ENCODE measurements around the gene AGXT2. TPM values are rescaled to one million over a fixed set of nuclear protein-coding genes. Genes with fewer than 3 reads are reported as not detected.

AGXT2 gene
- total RNA-seq, 1 donor from 2014 or later: not detected

GRCh38 chr5:35046774-35047173, 975 bp downstream of the AGXT2 start:
- H3K4me1 Mint-ChIP-seq (ENCODE audit: low read depth): no peaks in the 10 kb centered on the region
- H3K4me3 Mint-ChIP-seq (ENCODE audit: unreplicated experiment): no peak overlapping the region
- H3K9me3 Mint-ChIP-seq (ENCODE audit: low read depth): peaks cover 8% of the 10 kb centered on the region
- H3K27me3 Mint-ChIP-seq (ENCODE audit: low read depth): peaks cover 13% of the 10 kb centered on the region
- H3K27ac Mint-ChIP-seq (ENCODE audit: unreplicated experiment): no peak overlapping the region
- peaks cover 2% of the 10 kb centered on the region for H3K36me3 Mint-ChIP-seq (ENCODE audit: low read depth)
- TF ChIP-seq, protein P1, sequence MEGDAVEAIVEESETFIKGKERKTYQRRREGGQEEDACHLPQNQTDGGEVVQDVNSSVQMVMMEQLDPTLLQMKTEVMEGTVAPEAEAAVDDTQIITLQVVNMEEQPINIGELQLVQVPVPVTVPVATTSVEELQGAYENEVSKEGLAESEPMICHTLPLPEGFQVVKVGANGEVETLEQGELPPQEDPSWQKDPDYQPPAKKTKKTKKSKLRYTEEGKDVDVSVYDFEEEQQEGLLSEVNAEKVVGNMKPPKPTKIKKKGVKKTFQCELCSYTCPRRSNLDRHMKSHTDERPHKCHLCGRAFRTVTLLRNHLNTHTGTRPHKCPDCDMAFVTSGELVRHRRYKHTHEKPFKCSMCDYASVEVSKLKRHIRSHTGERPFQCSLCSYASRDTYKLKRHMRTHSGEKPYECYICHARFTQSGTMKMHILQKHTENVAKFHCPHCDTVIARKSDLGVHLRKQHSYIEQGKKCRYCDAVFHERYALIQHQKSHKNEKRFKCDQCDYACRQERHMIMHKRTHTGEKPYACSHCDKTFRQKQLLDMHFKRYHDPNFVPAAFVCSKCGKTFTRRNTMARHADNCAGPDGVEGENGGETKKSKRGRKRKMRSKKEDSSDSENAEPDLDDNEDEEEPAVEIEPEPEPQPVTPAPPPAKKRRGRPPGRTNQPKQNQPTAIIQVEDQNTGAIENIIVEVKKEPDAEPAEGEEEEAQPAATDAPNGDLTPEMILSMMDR (IDR thresholded peaks at IDR 0.05): no peak
- no peak for DNase-seq (ENCODE audit: low spot score)

DNA sequence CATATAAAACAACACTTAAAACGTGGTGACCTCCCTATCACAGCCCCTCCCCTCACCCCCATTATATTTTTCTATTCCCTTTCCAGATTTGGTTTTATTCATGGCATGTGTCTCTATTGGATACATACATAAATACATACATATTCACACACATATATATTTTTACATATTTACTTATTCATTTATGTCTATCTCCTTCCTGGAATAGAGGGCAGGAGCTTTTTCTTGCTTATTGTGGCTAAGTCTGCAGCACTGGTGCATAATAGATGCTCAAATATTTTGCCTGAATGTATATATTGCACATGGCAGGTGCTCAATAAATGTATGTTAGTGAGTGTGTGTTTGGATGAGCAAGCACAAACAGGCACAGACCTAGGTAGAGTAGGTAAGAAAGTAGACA, 2.5 kb downstream of the AGXT2 start:
- Mint-ChIP-seq H3K4me3 (ENCODE audit: unreplicated experiment) (no peak overlapping the region), H3K4me1 (ENCODE audit: low read depth) (no peaks in the 10 kb centered on the region), H3K27me3 (ENCODE audit: low read depth) (peaks cover 16% of the 10 kb centered on the region), H3K27ac (ENCODE audit: unreplicated experiment) (no peak overlapping the region), H3K9me3 (ENCODE audit: low read depth) (no peaks in the 10 kb centered on the region), H3K36me3 (ENCODE audit: low read depth) (peaks cover 2% of the 10 kb centered on the region)
- no peak for DNase-seq (ENCODE audit: low spot score)
- TF ChIP-seq, protein P1 (IDR thresholded peaks at IDR 0.05): no peak

DNA sequence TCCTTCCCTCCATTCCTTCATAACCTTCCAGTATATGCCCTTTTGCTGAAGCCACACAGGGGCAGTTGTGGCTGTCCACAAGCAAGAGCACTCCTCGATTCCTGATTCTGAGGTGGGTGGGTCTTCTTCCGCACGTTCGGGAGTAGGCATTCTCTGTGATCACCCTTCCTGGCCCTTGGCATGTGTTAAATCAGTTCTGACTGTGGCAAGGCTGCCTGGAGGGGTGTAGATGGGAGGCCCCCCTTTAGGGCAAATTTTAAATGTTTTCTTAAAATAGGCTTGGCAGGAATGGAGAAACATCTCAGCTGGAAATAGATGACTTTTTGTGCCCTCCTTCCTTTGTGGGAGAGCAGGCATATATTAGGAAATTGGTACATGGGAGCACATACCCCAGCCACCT, 3.1 kb downstream of the AGXT2 start:
- H3K9me3 Mint-ChIP-seq (ENCODE audit: low read depth): no peaks in the 10 kb centered on the region
- H3K4me1 Mint-ChIP-seq (ENCODE audit: low read depth): no peaks in the 10 kb centered on the region
- H3K27ac Mint-ChIP-seq (ENCODE audit: unreplicated experiment): no peak overlapping the region
- H3K27me3 Mint-ChIP-seq (ENCODE audit: low read depth): peaks cover 19% of the 10 kb centered on the region
- peaks cover 2% of the 10 kb centered on the region for H3K36me3 Mint-ChIP-seq (ENCODE audit: low read depth)
- DNase-seq (ENCODE audit: low spot score): no peak
- TF ChIP-seq, protein P1 (IDR thresholded peaks at IDR 0.05): no peak
- no peak overlapping the region for H3K4me3 Mint-ChIP-seq (ENCODE audit: unreplicated experiment)

GRCh38 chr5:35042781-35043180, 5.0 kb downstream of the AGXT2 start:
- no peak overlapping the region for H3K27ac Mint-ChIP-seq (ENCODE audit: unreplicated experiment)
- DNase-seq (ENCODE audit: low spot score): no peak
- TF ChIP-seq, protein P1 (IDR thresholded peaks at IDR 0.05): no peak
- H3K9me3 Mint-ChIP-seq (ENCODE audit: low read depth): no peaks in the 10 kb centered on the region
- peaks cover 2% of the 10 kb centered on the region for H3K36me3 Mint-ChIP-seq (ENCODE audit: low read depth)
- peaks cover 27% of the 10 kb centered on the region for H3K27me3 Mint-ChIP-seq (ENCODE audit: low read depth)
- H3K4me3 Mint-ChIP-seq (ENCODE audit: unreplicated experiment): no peak overlapping the region
- H3K4me1 Mint-ChIP-seq (ENCODE audit: low read depth): peaks cover 2% of the 10 kb centered on the region

DNA sequence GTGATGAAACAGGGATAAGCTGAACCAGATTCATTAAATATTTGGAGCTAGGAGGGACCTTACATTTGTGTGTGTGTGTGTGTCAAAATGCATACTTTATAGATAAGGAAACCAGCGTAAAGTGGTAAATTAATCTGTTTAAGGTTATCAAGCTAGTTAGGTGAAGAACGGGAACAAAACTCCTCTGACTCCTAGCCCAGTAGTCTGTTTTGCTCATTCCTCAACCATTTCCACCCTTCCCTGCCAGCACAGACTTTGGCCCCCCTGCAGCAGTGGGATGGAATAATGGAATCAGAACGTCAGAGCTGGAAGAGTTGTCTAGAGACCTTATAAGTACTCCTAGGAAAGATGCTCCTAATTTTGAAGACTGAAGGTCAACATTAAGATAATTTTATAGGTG, 6.5 kb downstream of the AGXT2 start:
- Mint-ChIP-seq H3K4me1 (ENCODE audit: low read depth) (peaks cover 2% of the 10 kb centered on the region), H3K36me3 (ENCODE audit: low read depth) (no peaks in the 10 kb centered on the region), H3K27me3 (ENCODE audit: low read depth) (peaks cover 38% of the 10 kb centered on the region), H3K4me3 (ENCODE audit: unreplicated experiment) (no peak overlapping the region), H3K9me3 (ENCODE audit: low read depth) (no peaks in the 10 kb centered on the region), H3K27ac (ENCODE audit: unreplicated experiment) (no peak overlapping the region)
- DNase-seq (ENCODE audit: low spot score): no peak
- TF ChIP-seq, protein P1 (IDR thresholded peaks at IDR 0.05): no peak

Measured in chondrocyte (in vitro differentiated cells).